ENCODE results near the gene CSGALNACT2. TPM values are rescaled to one million over a fixed set of nuclear protein-coding genes. Genes with fewer than 3 reads are reported as not detected.

Gene CSGALNACT2
- total and polyA plus RNA-seq, 10 of the 15 experiments (the other 5 are each of a cell fraction or from before 2014, with no cell fraction given): 2.5 to 12.6 (median 8.7) TPM

- Histone ChIP-seq H4K20me1 (ENCODE audit: control insufficient read depth, insufficient read depth) (no peaks in the 10 kb centered on the region), H3K27me3 (replicated peaks in 1 of 2; ENCODE audit: control insufficient read depth in 2 of 2, insufficient read depth in 2 of 2, low read length in 1 of 2) (no peaks in the 10 kb centered on the region), H3K36me3 (ENCODE audit: control insufficient read depth in 2 of 2, insufficient read depth in 2 of 2, low read length in 1 of 2) (no peaks in the 10 kb centered on the region), H3K27ac (ENCODE audit: control insufficient read depth, insufficient read depth) (no peak overlapping the region), H3K4me3 (no peak overlapping the region), H3K79me2 (ENCODE audit: control insufficient read depth, insufficient read depth, low read length) (no peaks in the 10 kb centered on the region), H3K9ac (ENCODE audit: control insufficient read depth, insufficient read depth, low read length) (no peak overlapping the region), H2AFZ (ENCODE audit: control insufficient read depth, low read depth, low read length) (no peak overlapping the region), H3K4me1 (ENCODE audit: control insufficient read depth, insufficient read depth, low read length) (peaks cover 8% of the 10 kb centered on the region), H3K9me3 (replicated peaks; ENCODE audit: control insufficient read depth, insufficient read depth, low read length) (no peaks in the 10 kb centered on the region), H3K4me2 (ENCODE audit: control insufficient read depth, insufficient read depth) (no peak overlapping the region)
- WGBS (ENCODE audit: insufficient coverage, insufficient replicate concordance, low lambda C conversion rate, missing lambda C conversion rate): 59% methylated on average over 10 of the region's 11 CpGs
- intact Hi-C loops (cut with micrococcal nuclease; ENCODE audit: unreplicated experiment): no loop called here
- ChIA-PET SMC1A (ENCODE audit: uncharacterized antibody, unreplicated experiment) (no interaction called here), RAD21 (ENCODE audit: unreplicated experiment) (no interaction called here), POLR2A (no interaction called here), CTCF (interaction anchor here (0.8 to 2.2 kb wide), 4 partner anchors 9 to 112 kb away, joined by 3 to 6 read pairs (median 4); no protein-coding TSS in a partner anchor)
- DNase-seq (ENCODE audit: low read depth, low spot score) (no peak), ATAC-seq (no peak), FAIRE-seq (no peak)
- no TSS peak for BruUV-seq (replicated peaks)
- in situ Hi-C loops (cut with MboI): loop anchor here (25.0 kb wide), 2 partner anchors 99 to 924 kb away; no protein-coding TSS in a partner anchor
- TF ChIP-seq DPF2 (IDR thresholded peaks at IDR 0.05): no peak
- TF ChIP-seq NBN (IDR thresholded peaks at IDR 0.05): no peak
- TF ChIP-seq ASH2L (IDR thresholded peaks at IDR 0.05; ENCODE audit: borderline replicate concordance, low read depth): no peak
- TF ChIP-seq PBX3 (IDR thresholded peaks at IDR 0.05; ENCODE audit: insufficient replicate concordance, low read depth, low read length): no peak
- TF ChIP-seq ZNF217 (IDR thresholded peaks at IDR 0.05): no peak
- no peak for TF ChIP-seq MEF2B (IDR thresholded peaks at IDR 0.05; ENCODE audit: partially characterized antibody, poor library complexity, severe bottlenecking)
- TF ChIP-seq REST (IDR thresholded peaks at IDR 0.05; ENCODE audit: low read depth, low read length): no peak
- TF ChIP-seq ZNF384 (IDR thresholded peaks at IDR 0.05; ENCODE audit: borderline replicate concordance, low read depth, low read length): no peak
- TF ChIP-seq IRF3 (IDR thresholded peaks at IDR 0.05): no peak
- no peak for TF ChIP-seq GABPA (IDR thresholded peaks at IDR 0.05; ENCODE audit: low read depth)
- TF ChIP-seq RAD51 (IDR thresholded peaks at IDR 0.05): no peak
- TF ChIP-seq ATF2 (IDR thresholded peaks at IDR 0.05; ENCODE audit: low read length): no peak
- no peak for TF ChIP-seq RB1 (IDR thresholded peaks at IDR 0.05; ENCODE audit: borderline replicate concordance)
Observed at GRCh38 chr10:43111101-43111500, 27.1 kb upstream of the CSGALNACT2 start.
